Transverse colon (tissue), 4 donors: ENCODE measurements around the gene SEMA5B.

ENCODE experiments used
- CTCF ChIP-seq, 5 experiments: fragments of 200-600 bp in 3 of 5; fragments of 450-650 bp in 2 of 5; sonication (generic) in 3 of 5; IDR thresholded peaks; 1 replicate in 2 of 5; 2 replicates in 3 of 5; pipeline ENCODE4 v1.5.1; 2016 to 2017; ENCODE audit warnings: antibody characterized with exemption in 5 of 5, inconsistent platforms in 3 of 5, mild to moderate bottlenecking in 2 of 5, moderate library complexity in 1 of 5
- EP300 ChIP-seq: sonication (generic); formaldehyde crosslinking; IDR thresholded peaks from one replicate; pipeline ENCODE4 v1.6.1; 2017; ENCODE audit warnings: antibody characterized with exemption, low read depth
- POLR2AphosphoS5 ChIP-seq, 3 donors: sonication (generic); formaldehyde crosslinking; IDR thresholded peaks; one replicate each; pipeline ENCODE4 v1.6.1; 2016; ENCODE audit warnings: antibody characterized with exemption in 3 of 3

GRCh38 chr3:122964811-122965210, 62.8 kb downstream of the SEMA5B start:
- TF ChIP-seq EP300 (no peak), CTCF (IDR thresholded peaks at IDR 0.05) (no peak), POLR2AphosphoS5 (IDR thresholded peaks at IDR 0.05) (no peak)
